Measurements from ENCODE around the gene DENR. TPM values are rescaled to one million over a fixed set of nuclear protein-coding genes. Genes with fewer than 3 reads are reported as not detected.
"Not testable (repeated sequence)": the region's sequence is repeated elsewhere in the genome, so short reads cannot be mapped to it uniquely, and the experiment has no call there.

DENR gene
- total RNA-seq, 1 donor from 2014 or later = 25.6 TPM

- DNase-seq (ENCODE audit: low read depth in 2 of 2) = peak in 1 of 2 donors; percentile 47
Measured at GRCh38 chr12:122738571-122738970, 14.1 kb upstream of the DENR start.

GRCh38 chr12:122740351-122740750 lies 12.3 kb upstream of the DENR start:
- DNase-seq (ENCODE audit: low read depth in 2 of 2) = no peak

- no peak for DNase-seq (ENCODE audit: low read depth in 2 of 2)
Measured at GRCh38 chr12:122743895-122744525, 8.6 kb upstream of the DENR start.

- DNase-seq (ENCODE audit: low read depth in 2 of 2) = no peak
Measured at GRCh38 chr12:122747224-122748135, 5.1 kb upstream of the DENR start.

- DNase-seq (ENCODE audit: low read depth in 2 of 2) = no peak
Measured at GRCh38 chr12:122749569-122750332, 2.9 kb upstream of the DENR start.

GRCh38 chr12:122750781-122751515 lies 1.7 kb upstream of the DENR start:
- DNase-seq (ENCODE audit: low read depth in 2 of 2) = not testable (repeated sequence)

GRCh38 chr12:122753319-122753650 lies 661 bp downstream of the DENR start:
- peak; percentile 12 to 27 for DNase-seq (ENCODE audit: low read depth in 2 of 2)

- DNase-seq (ENCODE audit: low read depth in 2 of 2) = no peak
Measured at GRCh38 chr12:122754790-122755189, 2.2 kb downstream of the DENR start.

- no peak for DNase-seq (ENCODE audit: low read depth in 2 of 2)
Measured at GRCh38 chr12:122757568-122757967, 4.9 kb downstream of the DENR start.

GRCh38 chr12:122785503-122785902 lies 32.9 kb downstream of the DENR start:
- no peak for DNase-seq (ENCODE audit: low read depth in 2 of 2)

GRCh38 chr12:122788387-122788786 lies 35.8 kb downstream of the DENR start:
- peak in 1 of 2 donors; percentile 29 for DNase-seq (ENCODE audit: low read depth in 2 of 2)

- DNase-seq (ENCODE audit: low read depth in 2 of 2) = no peak
Measured at GRCh38 chr12:122789637-122790036, 37.0 kb downstream of the DENR start.

- DNase-seq (ENCODE audit: low read depth in 2 of 2) = no peak
Measured at GRCh38 chr12:122790393-122791075, 37.9 kb downstream of the DENR start.

- DNase-seq (ENCODE audit: low read depth in 2 of 2) = peak; percentile 75 to 79
Measured at GRCh38 chr12:122793685-122794106, 41.1 kb downstream of the DENR start.

- no peak for DNase-seq (ENCODE audit: low read depth in 2 of 2)
Measured at GRCh38 chr12:122795807-122796206, 43.2 kb downstream of the DENR start.

- no peak for DNase-seq (ENCODE audit: low read depth in 2 of 2)
Measured at GRCh38 chr12:122799641-122800243, 47.1 kb downstream of the DENR start.

- no peak for DNase-seq (ENCODE audit: low read depth in 2 of 2)
Measured at GRCh38 chr12:122803937-122804336, 51.3 kb downstream of the DENR start.

GRCh38 chr12:122804957-122805356 lies 52.3 kb downstream of the DENR start:
- DNase-seq (ENCODE audit: low read depth in 2 of 2) = not testable (repeated sequence)

GRCh38 chr12:122807651-122808050 lies 55.0 kb downstream of the DENR start:
- no peak for DNase-seq (ENCODE audit: low read depth in 2 of 2)

- DNase-seq (ENCODE audit: low read depth in 2 of 2) = no peak
Measured at GRCh38 chr12:122811777-122812176, 59.2 kb downstream of the DENR start.
